NB4 (cell line): Measurements from ENCODE around the gene USP11.

Experiments used
- CTCF ChIP-seq: IDR thresholded peaks from one replicate; pipeline ENCODE4 v1.5.1; 2012; ENCODE audit warnings: low read depth, low read length
- MAX ChIP-seq: IDR thresholded peaks from 2 replicates; pipeline ENCODE4 v1.6.1; 2011; ENCODE audit warnings: low read depth, low read length
- MYC ChIP-seq: IDR thresholded peaks from 2 replicates; pipeline ENCODE4 v1.6.1; 2011; ENCODE audit warnings: low read depth, low read length
- POLR2A ChIP-seq: IDR thresholded peaks from 2 replicates; pipeline ENCODE4 v1.6.1; 2011; ENCODE audit warnings: mild to moderate bottlenecking; ENCODE audit not compliant: insufficient read length; ENCODE audit errors: extremely low read depth

- TF ChIP-seq CTCF: no peak
- no peak for TF ChIP-seq POLR2A
- no peak for TF ChIP-seq MYC
- TF ChIP-seq MAX: no peak
Observed at GRCh38 chrX:47239898-47240545, 7.2 kb downstream of the USP11 start.
